Hypothalamus (tissue), 51 donors: ENCODE results near the gene KIAA0040.

Experiments used
- DNase-seq, 51 donors: peaks; one replicate each; lab custom pipeline; 2025; lab: John Stamatoyannopoulos, UW

Gene KIAA0040

DNA sequence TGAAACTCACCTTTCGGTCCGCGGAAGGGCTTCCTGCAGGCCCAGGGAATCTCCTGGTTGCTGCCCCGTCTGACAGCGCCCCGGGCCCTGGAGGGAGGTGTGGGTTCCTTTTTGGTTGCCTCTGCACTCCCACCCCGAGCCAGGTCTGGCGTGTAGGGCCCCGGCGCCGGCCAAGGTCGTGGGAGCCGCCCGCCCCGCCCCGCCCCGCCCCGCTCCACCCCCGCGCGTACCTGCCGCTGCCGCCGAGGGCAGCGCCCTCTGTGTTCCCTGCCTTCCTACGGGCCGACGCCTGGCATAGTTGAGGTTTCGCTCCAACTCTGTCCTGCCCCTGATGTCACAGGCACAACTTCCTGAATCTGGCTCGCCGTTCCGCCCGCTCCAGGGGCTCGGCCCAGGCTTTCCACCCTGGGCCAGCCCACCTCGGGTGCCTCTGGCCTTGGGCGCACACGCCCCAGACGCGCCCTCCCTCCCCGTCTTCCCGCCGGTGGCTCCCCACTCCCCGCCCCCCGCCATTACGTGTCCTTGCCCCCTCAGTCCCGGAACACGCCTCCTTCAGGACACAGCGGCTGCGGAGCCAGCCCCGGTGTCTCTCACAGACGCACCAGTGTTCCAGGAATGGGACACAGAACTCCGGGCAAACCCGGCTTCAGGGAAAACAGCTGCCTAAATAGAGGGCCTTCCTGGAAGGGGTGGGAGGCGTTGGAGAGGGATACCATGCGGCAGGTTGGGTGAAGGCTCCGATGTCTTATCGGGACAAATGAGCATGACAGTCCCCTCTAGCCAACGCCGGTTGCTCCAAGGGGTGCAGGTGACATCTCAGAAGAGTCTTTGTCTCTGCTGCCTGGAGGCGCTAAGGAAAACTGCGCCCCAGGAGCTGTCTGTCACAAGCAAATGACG, at the start of gene KIAA0040:
Gene KIAA0040 (minus strand): TSS at position 147 of the 897 bp plus-strand sequence. CDS start 31,763 bp downstream, outside the sequence.
- peak in 16 of 51 donors; percentile 2 to 55 (median 22) for DNase-seq

DNA sequence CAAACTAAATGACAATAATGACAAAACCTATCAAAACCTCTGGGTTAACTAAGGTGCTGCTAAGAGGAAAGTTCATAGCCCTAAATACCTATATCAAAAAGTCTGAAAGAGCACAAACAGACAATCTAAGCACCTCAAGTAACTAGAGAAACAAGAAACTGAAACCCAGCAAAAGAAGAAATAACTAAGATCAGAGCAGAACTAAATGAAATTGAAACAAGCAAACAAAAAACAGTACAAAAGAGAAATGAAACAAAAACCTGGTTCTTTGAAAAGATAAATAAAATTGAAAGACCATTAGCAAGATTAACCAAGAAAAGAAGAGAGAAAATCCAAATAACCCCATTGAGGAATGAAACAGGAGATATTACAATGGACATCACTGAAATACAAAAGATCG, 44.8 kb upstream of the KIAA0040 start:
- no peak for DNase-seq

DNA sequence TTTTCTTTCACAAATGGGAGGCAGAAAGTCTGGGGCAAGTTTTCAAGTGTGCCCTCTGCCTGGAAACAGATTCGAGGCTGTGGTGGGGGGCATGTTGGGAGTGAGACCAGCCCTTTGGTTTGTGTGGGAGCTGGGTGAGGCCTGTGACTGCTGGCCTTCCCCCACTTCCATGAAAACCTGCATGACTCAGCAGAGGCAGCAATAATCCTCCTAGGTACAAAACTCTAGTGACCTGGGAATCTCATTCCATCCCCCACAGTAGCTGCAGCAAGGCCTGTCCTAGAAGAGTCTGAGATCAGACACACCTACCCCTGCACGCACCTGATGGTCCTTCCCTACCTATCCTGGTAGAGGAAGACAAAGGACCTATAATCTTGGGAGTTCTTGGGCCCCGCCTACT, 42.1 kb upstream of the KIAA0040 start:
- no peak for DNase-seq

DNA sequence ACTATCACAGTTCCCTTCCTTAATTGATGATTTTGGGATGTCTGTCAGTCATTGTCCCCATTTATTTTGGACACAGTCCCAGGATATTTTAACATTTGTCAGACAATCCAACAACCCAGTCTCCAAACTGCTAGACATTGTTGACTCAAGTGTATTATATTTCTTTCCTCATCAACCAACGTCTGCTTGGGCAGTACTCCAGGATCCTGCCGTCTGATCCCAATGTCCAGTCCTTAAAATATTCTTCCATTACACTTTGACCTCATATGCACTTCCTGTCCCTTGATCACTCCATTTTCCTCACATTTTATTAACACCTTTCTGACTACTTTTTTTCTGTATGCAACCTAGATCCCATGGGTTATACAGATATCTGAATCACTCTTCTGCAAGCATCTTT, 39.8 kb upstream of the KIAA0040 start:
- no peak for DNase-seq

DNA sequence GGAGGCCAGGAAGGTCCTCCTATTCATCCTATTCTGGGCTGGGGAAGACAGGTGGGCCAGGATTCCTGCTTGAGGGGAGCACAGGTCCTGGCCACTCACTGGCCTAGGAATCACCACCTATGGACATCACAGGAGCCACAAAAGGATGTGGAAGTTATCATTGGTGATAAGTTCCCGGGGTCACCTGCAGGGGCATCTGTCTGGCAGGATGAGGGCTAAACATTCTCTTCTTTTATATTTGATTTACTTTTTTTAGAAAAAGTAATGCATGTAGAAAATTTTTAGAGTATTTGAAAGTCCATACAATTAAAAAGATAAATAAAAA, 33.2 kb upstream of the KIAA0040 start:
- no peak for DNase-seq

DNA sequence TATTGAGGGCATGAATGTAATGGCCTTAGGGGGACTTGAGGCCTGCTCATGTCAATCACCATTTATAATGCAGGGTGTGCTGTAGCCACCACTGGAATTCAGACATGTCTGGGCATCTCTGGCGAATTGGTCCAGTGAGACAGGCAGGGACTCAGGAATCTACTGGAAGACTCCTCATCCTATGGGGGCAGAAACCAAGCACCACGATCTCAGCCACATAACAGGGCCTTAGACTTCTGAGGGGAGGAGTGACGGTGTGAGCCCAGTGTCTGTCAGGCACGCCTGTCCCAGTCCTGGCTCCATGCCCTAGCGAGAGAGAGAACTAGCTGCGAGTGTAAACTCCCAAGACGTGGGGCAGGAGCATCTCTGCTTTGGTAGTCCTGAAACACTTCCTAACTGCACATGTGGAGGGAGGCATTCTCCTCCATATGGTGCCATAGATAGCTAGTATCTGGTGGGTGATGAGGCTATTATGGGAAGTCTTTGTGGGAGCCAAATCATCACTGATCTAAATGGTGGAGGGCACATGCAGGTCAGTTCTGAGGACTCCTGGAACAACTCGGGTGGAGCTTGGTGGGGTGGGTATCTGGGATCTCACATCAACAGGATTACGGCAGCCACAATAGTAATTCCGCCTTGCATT, 29.8 kb upstream of the KIAA0040 start:
- no peak for DNase-seq

DNA sequence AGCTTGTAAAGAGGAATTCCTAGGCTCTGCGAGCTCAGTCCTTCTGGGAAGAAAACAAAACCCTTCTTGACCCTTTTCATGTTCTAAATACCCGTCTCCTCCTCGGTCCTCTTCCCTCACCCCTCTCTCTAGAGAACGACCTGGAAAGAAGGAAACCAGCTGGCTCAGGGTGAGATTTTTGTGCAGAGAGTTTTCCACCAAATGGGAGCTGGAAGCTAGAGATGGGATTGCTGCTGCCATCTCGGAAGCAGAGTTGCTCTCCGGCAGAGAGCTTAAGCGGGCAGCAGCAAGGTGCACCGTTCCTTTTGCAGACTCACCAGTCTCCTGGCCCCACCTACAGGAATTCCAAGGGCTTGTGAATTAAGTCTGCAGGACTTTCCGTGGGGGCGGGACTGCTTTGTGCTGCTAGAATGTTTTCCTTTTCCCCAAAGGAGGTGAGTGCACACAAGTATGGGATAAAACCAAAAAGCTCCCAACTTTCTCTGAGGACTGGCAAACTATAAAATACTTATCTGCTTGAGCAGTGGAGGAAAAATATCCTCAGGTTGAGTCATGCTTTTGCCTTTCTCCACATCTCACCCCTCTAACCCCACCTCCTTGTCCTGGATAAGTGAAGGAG, 29.1 kb upstream of the KIAA0040 start:
- DNase-seq, result no peak

DNA sequence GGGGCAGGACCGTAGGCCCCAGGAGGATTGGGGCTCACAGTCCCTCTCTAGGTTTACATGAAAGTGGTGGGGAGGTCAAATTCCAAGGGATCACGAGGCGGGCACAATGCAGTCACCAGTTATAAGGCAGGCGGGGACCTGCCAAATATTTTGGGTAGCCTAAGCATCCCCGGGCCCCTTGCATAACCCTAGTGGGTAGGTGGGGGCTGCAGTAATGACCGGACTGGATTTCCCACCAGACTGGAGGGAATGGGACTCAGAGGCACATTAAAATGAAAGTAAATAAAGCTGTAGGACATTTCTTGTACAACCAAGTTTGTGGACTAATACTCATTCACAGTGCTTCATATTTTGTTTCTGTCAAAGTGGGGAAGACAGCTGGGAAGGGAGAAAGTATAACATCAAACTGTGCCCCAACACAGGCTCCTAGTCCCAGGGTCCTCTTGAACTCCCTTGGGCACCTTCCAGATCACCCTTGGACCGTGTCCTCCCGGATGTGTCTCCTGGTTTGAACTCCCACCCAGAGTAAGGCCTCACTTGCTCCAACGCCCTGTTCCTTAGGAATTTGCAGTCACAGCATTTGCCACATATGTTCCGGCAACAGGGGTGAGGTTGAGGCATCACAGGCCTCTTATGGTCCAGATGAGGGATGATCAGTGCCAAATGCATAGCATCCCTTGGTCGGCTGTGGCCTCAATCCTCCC, 28.4 kb upstream of the KIAA0040 start:
- no peak for DNase-seq

DNA sequence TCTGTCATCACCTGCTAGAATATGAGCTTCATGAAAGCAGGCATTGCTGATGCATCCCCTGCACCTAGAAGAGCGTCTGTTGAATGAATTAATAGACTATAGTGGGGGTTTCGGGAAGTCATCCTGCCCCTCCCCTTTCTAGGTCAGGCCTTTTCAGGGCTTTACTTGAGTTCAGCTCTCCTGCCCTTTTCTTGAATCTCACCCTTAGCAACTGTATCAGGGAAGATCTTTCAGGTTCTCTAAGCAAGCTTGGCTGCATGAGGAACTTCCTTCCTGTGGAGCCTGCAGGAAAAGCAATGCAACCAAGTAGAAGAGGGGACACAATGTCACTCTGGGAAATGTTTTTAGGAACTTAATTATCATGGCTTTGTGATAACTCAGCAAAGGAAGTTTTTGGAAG, 27.2 kb upstream of the KIAA0040 start:
- DNase-seq, result no peak

DNA sequence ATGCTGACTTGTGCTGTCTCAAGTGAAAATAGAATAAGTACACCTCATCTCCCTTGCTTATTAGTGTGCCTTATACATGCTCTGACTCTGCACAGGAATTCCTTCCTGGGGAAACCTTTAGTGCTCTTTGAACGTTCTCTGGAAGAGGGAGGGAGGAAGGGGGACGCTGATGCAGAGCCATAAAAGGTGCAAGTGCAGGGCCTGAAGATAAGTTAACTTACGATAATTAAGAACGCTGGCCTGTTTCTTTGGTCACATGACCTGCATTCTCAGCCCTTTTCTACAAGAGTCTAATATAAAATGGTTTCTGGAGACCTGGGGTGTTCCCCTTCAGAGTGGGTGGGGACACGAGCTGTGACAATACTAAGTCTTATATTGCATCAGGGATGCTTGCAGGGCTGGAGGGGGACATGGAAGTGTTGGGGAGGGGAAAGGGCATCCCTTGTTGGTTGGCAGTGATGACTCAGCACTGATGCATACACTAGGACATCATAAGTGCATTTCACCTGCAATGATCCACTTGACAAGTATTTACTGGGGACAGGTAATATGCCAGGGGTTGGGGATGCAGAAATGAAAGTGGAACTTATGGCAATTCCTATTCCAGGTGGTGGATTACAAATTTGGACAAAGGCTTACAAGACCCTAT, 26.3 kb upstream of the KIAA0040 start:
- DNase-seq, result no peak

DNA sequence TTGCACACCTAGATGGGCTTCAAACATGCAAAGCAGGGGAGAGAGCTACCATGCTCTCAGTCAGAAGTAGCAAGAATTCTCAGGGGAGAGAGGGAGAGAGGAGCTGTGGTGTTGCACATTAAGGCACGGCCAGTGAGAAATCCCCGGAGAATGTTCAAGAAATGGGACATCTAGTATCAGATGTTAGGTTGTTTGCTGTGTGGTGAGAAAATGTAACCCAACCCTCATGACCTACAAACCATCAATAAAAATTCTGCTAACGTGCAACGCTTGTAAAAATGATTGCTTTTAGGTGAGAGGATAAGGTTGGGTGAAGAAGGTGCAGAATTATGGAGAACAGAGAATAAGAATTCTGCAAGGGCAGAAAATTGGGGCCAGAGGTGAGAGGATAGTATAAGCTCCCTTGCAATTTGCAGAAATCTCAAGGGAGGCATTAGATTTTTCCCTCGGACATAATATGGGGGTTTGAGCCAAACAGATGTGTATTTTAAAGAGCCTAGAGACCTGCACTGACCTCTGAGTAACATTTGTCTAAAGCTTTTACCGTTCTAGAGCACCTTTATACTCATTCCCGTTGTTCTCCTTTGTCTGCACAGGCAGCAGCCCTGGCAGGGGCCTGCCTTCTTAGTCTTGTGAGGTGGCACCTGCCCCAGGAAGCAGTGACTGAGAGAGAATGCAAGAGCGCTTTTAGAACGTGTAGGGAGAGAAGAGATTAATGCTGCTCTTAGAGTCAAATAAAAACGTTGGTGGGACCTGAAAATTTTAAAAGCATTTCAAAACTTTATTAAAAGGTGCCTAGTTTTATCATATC, 25.4 kb upstream of the KIAA0040 start:
- DNase-seq, result no peak

DNA sequence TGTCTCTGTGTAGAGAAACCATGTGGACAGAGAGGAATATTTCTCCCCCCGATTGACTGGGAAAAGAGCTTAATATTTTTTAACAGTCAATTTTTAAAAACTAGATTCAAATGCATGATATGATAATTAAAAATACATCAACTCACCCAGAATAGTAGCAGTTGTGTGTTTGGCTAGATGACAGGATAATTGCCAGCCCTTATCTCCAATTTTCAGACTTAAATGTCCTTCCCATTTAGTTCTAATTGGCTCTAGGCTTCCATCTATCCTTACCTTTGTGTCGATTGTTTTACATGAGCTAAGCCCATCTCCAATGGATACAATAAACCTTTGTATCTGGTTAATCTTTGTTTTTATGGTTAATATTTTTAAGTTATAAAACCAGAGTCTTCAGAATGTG, 23.9 kb upstream of the KIAA0040 start:
- no peak for DNase-seq

DNA sequence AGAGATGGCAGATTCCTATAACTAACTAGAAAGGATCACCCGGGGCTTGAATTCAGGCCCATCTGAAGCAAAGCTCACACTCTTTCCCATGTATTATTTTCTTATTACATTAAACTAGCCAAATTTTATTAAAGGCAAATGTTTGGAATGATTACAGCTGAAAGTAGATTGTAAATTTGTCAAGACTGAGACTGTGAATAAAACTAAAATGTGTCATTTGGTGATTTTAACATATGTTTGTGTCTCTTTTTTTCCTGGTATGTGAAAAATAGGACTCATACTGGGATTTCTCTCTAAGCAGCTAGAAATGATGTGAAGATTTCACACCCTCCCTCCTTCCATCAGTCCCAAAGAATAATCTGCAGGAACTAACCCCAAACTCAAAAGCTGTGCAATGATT, 19.1 kb upstream of the KIAA0040 start:
- no peak for DNase-seq

DNA sequence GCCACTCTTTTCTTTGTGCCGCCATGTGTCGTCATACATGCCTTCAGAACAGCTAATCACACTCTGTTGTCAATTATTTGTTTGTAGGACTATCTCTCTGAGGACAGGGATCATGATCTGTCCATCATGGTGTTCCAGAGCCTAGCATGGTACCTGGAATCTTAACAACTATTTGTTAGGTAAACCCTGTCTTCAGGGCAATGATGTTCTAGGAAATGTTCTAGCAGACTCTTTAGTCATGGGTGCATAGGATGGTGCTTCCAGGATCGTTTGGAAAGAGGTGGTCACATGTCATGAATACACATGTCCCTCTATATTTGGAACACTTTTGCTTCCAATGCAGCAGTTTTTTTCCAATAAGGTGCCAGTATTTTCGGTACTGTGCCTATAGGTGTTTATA, 18.2 kb upstream of the KIAA0040 start:
- no peak for DNase-seq

DNA sequence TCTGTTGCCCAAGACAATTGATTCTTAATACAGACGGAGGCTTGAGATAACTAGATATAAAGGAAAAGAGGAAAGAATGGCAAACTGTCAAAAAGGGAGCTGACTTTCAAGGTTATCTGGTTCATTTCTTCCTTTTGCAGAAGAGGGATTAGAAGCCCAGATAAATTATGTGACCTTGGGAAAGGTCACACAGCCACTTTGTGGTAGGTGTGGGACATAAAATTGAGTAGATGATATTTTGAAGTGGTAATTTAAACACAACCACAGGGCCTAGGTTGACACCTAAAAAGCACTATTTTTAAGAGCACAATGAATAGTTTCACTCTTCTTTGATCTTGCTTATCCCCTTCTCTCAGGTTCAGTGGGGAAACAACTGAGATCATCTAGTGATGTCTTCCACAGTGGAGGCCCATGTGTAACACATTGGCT, 16.9 kb upstream of the KIAA0040 start:
- DNase-seq, result no peak

DNA sequence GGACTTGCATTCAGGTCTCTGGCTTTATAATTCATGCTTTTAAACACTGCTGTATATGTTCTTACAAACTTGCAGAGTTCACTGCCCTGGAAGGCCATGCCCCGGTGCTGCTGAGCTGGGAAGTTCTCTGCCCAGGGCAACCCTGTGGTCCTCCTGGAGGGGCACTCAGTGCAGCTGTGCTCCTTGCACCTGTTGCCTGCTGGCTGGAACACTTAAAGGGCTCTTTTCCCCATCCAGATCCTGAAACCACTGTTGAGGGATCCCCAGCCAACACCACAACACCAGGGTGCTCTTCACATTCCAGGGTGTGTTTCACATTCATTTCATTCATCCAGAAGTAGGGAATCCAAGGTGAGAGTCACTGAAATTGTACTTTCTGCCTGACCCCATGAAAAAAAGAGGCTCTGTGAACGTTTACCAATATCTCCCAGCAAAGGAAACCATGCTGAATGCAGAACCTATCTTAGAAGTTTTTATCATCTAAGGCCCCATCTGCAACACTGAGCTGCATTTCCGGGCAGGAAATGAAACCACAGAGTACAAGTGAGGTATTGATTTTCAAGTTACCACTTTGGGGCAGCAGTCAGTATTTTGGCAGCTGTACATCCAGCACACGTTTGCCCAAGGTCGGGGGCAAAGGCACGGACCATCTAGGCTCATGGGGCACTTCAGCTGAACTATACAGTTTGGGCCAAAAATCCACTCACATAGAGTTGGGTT, 16.4 kb upstream of the KIAA0040 start:
- DNase-seq, result no peak

DNA sequence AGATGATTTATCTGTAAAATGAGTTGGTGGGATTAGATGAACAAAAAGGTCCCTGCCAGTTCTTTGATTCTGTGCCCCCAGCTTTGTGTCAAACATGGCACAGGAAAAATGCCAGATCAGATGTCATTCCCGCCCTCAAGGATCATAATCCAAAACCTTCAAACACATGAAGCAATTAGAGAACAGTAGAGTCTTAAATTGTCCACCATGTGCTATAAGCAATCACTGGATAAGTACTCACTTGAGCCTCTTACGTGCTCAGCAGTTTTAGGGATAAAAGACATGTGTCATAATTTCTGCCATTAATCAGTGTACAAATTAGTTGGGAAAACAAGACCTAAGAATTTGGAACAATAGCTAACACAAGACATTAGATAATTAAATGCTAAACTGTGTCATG, 15.4 kb upstream of the KIAA0040 start:
- DNase-seq, result no peak

DNA sequence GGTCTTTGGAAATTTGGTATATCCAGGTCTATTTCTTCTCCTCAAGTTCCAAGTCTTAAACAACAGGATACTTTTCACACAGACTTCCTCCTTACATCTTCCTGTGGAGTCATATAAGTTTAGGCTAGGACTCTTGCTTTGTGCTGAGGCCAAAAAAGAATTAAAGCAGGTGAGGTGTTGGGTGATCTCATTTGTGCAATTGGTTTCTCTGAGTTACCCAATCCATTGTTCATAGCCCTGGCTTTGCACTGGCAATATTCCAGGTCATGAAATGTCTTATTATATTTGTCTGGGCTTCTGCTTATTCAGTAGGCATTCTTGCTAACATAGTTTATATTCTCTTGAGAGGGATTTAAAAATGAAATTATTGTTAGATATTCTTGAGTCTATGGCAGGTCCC, 14.1 kb upstream of the KIAA0040 start:
- DNase-seq, result no peak

DNA sequence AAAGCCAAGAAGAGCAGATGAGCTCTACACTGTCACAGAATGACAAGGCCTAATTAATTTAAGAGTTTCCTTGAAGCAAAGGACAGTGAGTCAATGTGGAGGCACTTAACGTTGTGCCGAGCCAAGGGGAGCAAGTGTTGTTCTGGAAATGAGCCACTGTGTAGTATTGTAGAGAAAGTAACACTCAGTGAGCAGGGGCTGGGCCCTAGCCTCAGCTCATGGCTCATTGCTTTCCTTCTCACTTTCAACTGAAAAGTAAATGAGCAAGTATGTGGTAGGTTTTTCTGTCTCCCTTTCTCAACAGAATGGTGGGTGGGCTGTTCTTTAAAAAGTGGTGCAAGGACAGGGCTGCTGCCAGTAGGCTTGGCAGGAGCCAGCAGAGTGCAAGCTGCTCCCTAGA, 11.8 kb upstream of the KIAA0040 start:
- peak in 2 of 51 donors; percentile 10 to 34 for DNase-seq
